Liver (tissue), 9 donors: ENCODE results near the gene CBL. TPM values are rescaled to one million over a fixed set of nuclear protein-coding genes. Genes with fewer than 3 reads are reported as not detected.

Source experiments
- DNase-seq: peaks from one replicate; pipeline ENCODE4 v3.0.0-alpha.2; 2017; ENCODE audit warnings: low spot score
- H3K27ac ChIP-seq, 2 donors: one replicate each; pipeline ENCODE4 v1.7.0; 2013; ENCODE audit warnings: inconsistent platforms in 2 of 2, low read length in 2 of 2, control low read depth in 1 of 2, low read depth in 1 of 2, mild to moderate bottlenecking in 1 of 2
- H3K27me3 ChIP-seq, 4 donors: one replicate each; pipeline versions ENCODE4 v1.6.1 to v1.7.0; 2013; ENCODE audit warnings: low read length in 3 of 4, inconsistent platforms in 1 of 4, mild to moderate bottlenecking in 1 of 4, moderate library complexity in 1 of 4; ENCODE audit not compliant: control insufficient read depth in 4 of 4, insufficient read depth in 4 of 4
- H3K36me3 ChIP-seq, 4 donors: one replicate each; pipeline versions ENCODE4 v1.6.1 to v1.7.0; 2013; ENCODE audit warnings: low read length in 3 of 4, mild to moderate bottlenecking in 3 of 4, low read depth in 1 of 4, moderate library complexity in 1 of 4; ENCODE audit not compliant: control insufficient read depth in 4 of 4, insufficient read depth in 3 of 4
- H3K4me1 ChIP-seq, 4 donors: one replicate each; pipeline versions ENCODE4 v1.6.1 to v1.7.0; 2013; ENCODE audit warnings: low read length in 3 of 4, mild to moderate bottlenecking in 3 of 4, moderate library complexity in 1 of 4; ENCODE audit not compliant: control insufficient read depth in 4 of 4, insufficient read depth in 4 of 4
- H3K4me3 ChIP-seq, 3 donors: one replicate each; pipeline versions ENCODE4 v1.6.1 to v1.7.0; 2013; ENCODE audit warnings: low read length in 3 of 3, control low read depth in 1 of 3, low read depth in 1 of 3, mild to moderate bottlenecking in 1 of 3
- H3K9ac ChIP-seq, 2 donors: one replicate each; pipeline ENCODE4 v1.7.0; 2013; ENCODE audit warnings: low read length in 2 of 2, mild to moderate bottlenecking in 2 of 2, moderate library complexity in 2 of 2, control low read depth in 1 of 2, low read depth in 1 of 2
- H3K9me3 ChIP-seq, 4 donors: one replicate each; pipeline versions ENCODE4 v1.6.1 to v1.7.0; 2013; ENCODE audit warnings: low read length in 3 of 4; ENCODE audit not compliant: control insufficient read depth in 4 of 4
- EGR1 ChIP-seq, 2 donors: IDR thresholded peaks; 2 replicates each; pipeline ENCODE4 v1.6.1; 2016 to 2018; ENCODE audit warnings: antibody characterized with exemption in 2 of 2, low read depth in 2 of 2
- FOXA1 ChIP-seq: IDR thresholded peaks from 2 replicates; pipeline ENCODE4 v1.6.1; 2016; ENCODE audit warnings: antibody characterized with exemption
- FOXA2 ChIP-seq: IDR thresholded peaks from 2 replicates; pipeline ENCODE4 v1.6.1; 2016; ENCODE audit warnings: antibody characterized with exemption
- GABPA ChIP-seq, 2 donors: IDR thresholded peaks in 1 of 2; conservative IDR thresholded peaks in 1 of 2; 2 replicates each; pipeline ENCODE4 v1.6.1; 2016; ENCODE audit warnings: antibody characterized with exemption in 2 of 2, mild to moderate bottlenecking in 1 of 2, moderate library complexity in 1 of 2
- HNF4A ChIP-seq, 2 donors: conservative IDR thresholded peaks; 2 replicates each; pipeline ENCODE4 v1.6.1; 2016; ENCODE audit warnings: antibody characterized with exemption in 2 of 2, mild to moderate bottlenecking in 2 of 2
- JUND ChIP-seq, 2 donors: IDR thresholded peaks; 2 replicates each; pipeline ENCODE4 v1.6.1; 2016; ENCODE audit warnings: antibody characterized with exemption in 2 of 2
- RAD21 ChIP-seq, 2 donors: IDR thresholded peaks; 2 replicates each; pipeline ENCODE4 v1.6.1; 2016; ENCODE audit warnings: antibody characterized with exemption in 2 of 2, mild to moderate bottlenecking in 2 of 2
- YY1 ChIP-seq: IDR thresholded peaks from 2 replicates; pipeline ENCODE4 v1.6.1; 2016; ENCODE audit warnings: antibody characterized with exemption, mild to moderate bottlenecking
- WGBS: extraction: QIAGEN DNeasy Blood & Tissue Kit; methylation state at CpG from one replicate; pipeline ENCODE4 v1.1.7; 2013; 5-methylcytosine and 5-hydroxymethylcytosine counted together
- polyA plus RNA-seq, 2 donors: library from polyadenylated mRNA; stranded (reverse) in 1 of 2; unstranded in 1 of 2; fragments of 200-250 nt in 1 of 2; fragments of >200 nt in 1 of 2; fragmentation: Nextera tagmentation in 1 of 2; extraction: Ambion mirVana in 1 of 2; gene quantifications; one replicate each; pipeline versions ENCODE4 v1.2.1 to v1.2.3, GENCODE V29; 2013 to 2015
- total RNA-seq, 2 donors: library from RNA; depleted of rRNA; stranded (reverse); fragments of >200 nt; gene quantifications; one replicate each; pipeline ENCODE4 v1.2.3, GENCODE V29; 2014
- TF ChIP-seq, protein P1 (sequence below): IDR thresholded peaks from 2 replicates; pipeline ENCODE4 v1.6.1; 2016; ENCODE audit warnings: antibody characterized with exemption
- TF ChIP-seq, protein P2 (sequence below): IDR thresholded peaks from 2 replicates; pipeline ENCODE4 v1.6.1; 2016; ENCODE audit warnings: antibody characterized with exemption
- TF ChIP-seq, protein P3 (sequence below): IDR thresholded peaks from 2 replicates; pipeline ENCODE4 v1.6.1; 2016; ENCODE audit warnings: antibody characterized with exemption, mild to moderate bottlenecking
- donor health status: healthy.
- donor health status: healthy.
- donor health status: healthy.
- donor health status: healthy.
- donor health status: healthy.

CBL gene
- total and polyA plus RNA-seq, 4 donors: 1.6 to 5.5 (median 3.5) TPM

DNA sequence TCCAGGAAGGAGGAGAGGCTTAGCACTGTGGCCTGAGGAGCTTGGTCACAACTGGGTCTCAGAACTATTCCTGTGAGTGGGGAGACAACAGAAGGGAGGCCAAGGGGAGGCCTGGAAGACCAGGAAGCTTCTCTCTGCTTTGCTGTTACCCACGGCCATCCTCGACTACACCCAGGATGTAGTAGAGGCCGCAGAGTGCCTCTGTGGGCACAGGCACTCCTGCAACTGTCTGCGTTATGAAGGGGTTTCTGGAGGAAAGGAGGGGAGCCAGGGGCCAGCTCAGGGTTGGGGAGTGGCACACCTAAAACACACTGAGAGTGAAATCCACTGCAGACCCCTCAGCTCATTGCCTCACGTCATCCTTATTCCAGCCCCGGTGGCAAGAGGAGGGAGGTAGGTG lies 144.2 kb downstream of the CBL start:
- TF ChIP-seq JUND (IDR thresholded peaks at IDR 0.05) (no peak), FOXA2 (no peak), EGR1 (IDR thresholded peaks at IDR 0.05; ENCODE audit: low read depth in 2 of 2) (no peak)
- TF ChIP-seq, protein P1, sequence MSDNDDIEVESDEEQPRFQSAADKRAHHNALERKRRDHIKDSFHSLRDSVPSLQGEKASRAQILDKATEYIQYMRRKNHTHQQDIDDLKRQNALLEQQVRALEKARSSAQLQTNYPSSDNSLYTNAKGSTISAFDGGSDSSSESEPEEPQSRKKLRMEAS: no peak
- TF ChIP-seq, protein P2, sequence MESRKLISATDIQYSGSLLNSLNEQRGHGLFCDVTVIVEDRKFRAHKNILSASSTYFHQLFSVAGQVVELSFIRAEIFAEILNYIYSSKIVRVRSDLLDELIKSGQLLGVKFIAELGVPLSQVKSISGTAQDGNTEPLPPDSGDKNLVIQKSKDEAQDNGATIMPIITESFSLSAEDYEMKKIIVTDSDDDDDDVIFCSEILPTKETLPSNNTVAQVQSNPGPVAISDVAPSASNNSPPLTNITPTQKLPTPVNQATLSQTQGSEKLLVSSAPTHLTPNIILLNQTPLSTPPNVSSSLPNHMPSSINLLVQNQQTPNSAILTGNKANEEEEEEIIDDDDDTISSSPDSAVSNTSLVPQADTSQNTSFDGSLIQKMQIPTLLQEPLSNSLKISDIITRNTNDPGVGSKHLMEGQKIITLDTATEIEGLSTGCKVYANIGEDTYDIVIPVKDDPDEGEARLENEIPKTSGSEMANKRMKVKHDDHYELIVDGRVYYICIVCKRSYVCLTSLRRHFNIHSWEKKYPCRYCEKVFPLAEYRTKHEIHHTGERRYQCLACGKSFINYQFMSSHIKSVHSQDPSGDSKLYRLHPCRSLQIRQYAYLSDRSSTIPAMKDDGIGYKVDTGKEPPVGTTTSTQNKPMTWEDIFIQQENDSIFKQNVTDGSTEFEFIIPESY: no peak
- TF ChIP-seq, protein P3, sequence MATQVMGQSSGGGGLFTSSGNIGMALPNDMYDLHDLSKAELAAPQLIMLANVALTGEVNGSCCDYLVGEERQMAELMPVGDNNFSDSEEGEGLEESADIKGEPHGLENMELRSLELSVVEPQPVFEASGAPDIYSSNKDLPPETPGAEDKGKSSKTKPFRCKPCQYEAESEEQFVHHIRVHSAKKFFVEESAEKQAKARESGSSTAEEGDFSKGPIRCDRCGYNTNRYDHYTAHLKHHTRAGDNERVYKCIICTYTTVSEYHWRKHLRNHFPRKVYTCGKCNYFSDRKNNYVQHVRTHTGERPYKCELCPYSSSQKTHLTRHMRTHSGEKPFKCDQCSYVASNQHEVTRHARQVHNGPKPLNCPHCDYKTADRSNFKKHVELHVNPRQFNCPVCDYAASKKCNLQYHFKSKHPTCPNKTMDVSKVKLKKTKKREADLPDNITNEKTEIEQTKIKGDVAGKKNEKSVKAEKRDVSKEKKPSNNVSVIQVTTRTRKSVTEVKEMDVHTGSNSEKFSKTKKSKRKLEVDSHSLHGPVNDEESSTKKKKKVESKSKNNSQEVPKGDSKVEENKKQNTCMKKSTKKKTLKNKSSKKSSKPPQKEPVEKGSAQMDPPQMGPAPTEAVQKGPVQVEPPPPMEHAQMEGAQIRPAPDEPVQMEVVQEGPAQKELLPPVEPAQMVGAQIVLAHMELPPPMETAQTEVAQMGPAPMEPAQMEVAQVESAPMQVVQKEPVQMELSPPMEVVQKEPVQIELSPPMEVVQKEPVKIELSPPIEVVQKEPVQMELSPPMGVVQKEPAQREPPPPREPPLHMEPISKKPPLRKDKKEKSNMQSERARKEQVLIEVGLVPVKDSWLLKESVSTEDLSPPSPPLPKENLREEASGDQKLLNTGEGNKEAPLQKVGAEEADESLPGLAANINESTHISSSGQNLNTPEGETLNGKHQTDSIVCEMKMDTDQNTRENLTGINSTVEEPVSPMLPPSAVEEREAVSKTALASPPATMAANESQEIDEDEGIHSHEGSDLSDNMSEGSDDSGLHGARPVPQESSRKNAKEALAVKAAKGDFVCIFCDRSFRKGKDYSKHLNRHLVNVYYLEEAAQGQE: no peak
- H3K9me3 ChIP-seq: no peaks in the 10 kb centered on the region
- H3K4me3 ChIP-seq: no peak overlapping the region
- no peak overlapping the region for H3K27ac ChIP-seq
- H3K36me3 ChIP-seq: no peaks in the 10 kb centered on the region
- no peak overlapping the region for H3K9ac ChIP-seq
- WGBS: 82% methylated on average over 6 of the region's 6 CpGs
- peaks cover 0 to 14% (median 8%) of the 10 kb centered on the region in 4 donors for H3K4me1 ChIP-seq
- H3K27me3 ChIP-seq: no peaks in the 10 kb centered on the region
- no peak for DNase-seq

DNA sequence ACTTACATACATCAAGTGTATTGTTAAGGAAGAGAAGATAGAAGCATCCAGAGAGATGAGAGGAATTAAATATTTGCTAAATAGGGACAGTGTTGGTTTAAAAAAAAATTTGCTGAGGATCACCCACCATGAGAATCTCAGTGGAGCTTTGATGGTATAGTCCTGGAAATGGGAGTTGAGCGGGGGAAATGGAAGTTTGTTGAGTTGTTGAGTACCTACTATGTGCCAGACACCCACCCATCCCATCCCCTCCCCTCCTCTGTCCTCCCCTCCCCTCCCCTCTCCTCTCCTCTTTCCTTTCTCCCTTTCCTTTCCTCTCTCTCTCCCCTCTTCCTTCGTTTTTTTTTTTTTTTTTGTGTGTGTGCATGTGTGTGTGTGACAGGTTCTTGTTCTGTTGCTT lies 145.1 kb downstream of the CBL start:
- Histone ChIP-seq H3K27ac (no peak overlapping the region), H3K4me1 (peaks cover 1 to 19% (median 12%) of the 10 kb centered on the region in 4 donors), H3K9ac (no peak overlapping the region), H3K9me3 (no peaks in the 10 kb centered on the region), H3K27me3 (no peaks in the 10 kb centered on the region), H3K36me3 (no peaks in the 10 kb centered on the region), H3K4me3 (no peak overlapping the region)
- DNase-seq: no peak
- TF ChIP-seq RAD21 (IDR thresholded peaks at IDR 0.05): no peak
- TF ChIP-seq GABPA (IDR thresholded peaks at IDR 0.05 in 1 of 2, conservative IDR thresholded peaks at IDR 0.05 in 1 of 2): no peak
- TF ChIP-seq HNF4A (conservative IDR thresholded peaks at IDR 0.05): no peak
- TF ChIP-seq FOXA2: no peak
- TF ChIP-seq FOXA1: no peak
- TF ChIP-seq, protein P3: no peak
- no peak for TF ChIP-seq YY1
- TF ChIP-seq, protein P1: no peak
- WGBS: 46% methylated on average over 2 of the region's 2 CpGs
